Erythroblast (primary cell): Measurements from ENCODE around the gene CCDC68.
"Not testable (repeated sequence)": the region's sequence is repeated elsewhere in the genome, so short reads cannot be mapped to it uniquely, and the experiment has no call there.

Experiments used
- DNase-seq, 2 experiments: peaks; one replicate each; lab custom pipeline; 2025; lab: John Stamatoyannopoulos, UW
- GATA1 ChIP-seq: IDR thresholded peaks from 2 replicates; pipeline ENCODE4 v1.6.1; 2011; ENCODE audit warnings: low read depth, mild to moderate bottlenecking, control low read depth, low read length, moderate library complexity
- POLR2A ChIP-seq: IDR thresholded peaks from 2 replicates; pipeline ENCODE4 v1.6.1; 2011; ENCODE audit warnings: mild to moderate bottlenecking, low read length

Gene CCDC68

GRCh38 chr18:54975598-54975997 lies 16.3 kb upstream of the CCDC68 start:
- DNase-seq: no peak
- TF ChIP-seq POLR2A (no peak), GATA1 (no peak)

GRCh38 chr18:54973046-54973445 lies 13.8 kb upstream of the CCDC68 start:
- TF ChIP-seq GATA1 (no peak), POLR2A (no peak)
- no peak for DNase-seq

- TF ChIP-seq GATA1 (no peak), POLR2A (no peak)
- no peak for DNase-seq
Measured at GRCh38 chr18:54968807-54969206, 9.5 kb upstream of the CCDC68 start.

- not testable (repeated sequence) for DNase-seq
Measured at GRCh38 chr18:54968237-54968636, 9.0 kb upstream of the CCDC68 start.

- no peak for TF ChIP-seq POLR2A
- TF ChIP-seq GATA1: no peak
Measured at GRCh38 chr18:54967786-54968185, 8.5 kb upstream of the CCDC68 start.

GRCh38 chr18:54964741-54965140 lies 5.5 kb upstream of the CCDC68 start:
- TF ChIP-seq POLR2A (no peak), GATA1 (no peak)
- no peak for DNase-seq

More at GRCh38 chr18:54967786-54968185, 8.5 kb upstream of the CCDC68 start:
- DNase-seq: no peak

- no peak for DNase-seq
- no peak for TF ChIP-seq POLR2A
Measured at GRCh38 chr18:54962919-54963645, 3.8 kb upstream of the CCDC68 start.

GRCh38 chr18:54961868-54962267 lies 2.6 kb upstream of the CCDC68 start:
- no peak for TF ChIP-seq POLR2A
- TF ChIP-seq GATA1: no peak
- no peak for DNase-seq

- TF ChIP-seq GATA1: no peak
- no peak for TF ChIP-seq POLR2A
- DNase-seq: no peak
Measured at GRCh38 chr18:54961016-54961423, 1.8 kb upstream of the CCDC68 start.

- peak in 1 of 2 experiments; percentile 17 for DNase-seq
- no peak for TF ChIP-seq POLR2A
- no peak for TF ChIP-seq GATA1
Measured at GRCh38 chr18:54960197-54960596, 936 bp upstream of the CCDC68 start.

- peak; percentile 16 to 36 for DNase-seq
- TF ChIP-seq POLR2A (no peak), GATA1 (no peak)
Measured at GRCh38 chr18:54957996-54958395, 1.3 kb downstream of the CCDC68 start.

- no peak for DNase-seq
- no peak for TF ChIP-seq POLR2A
Measured at GRCh38 chr18:54957296-54957832, 1.9 kb downstream of the CCDC68 start.

- no peak for TF ChIP-seq POLR2A
- TF ChIP-seq GATA1: no peak
- no peak for DNase-seq
Measured at GRCh38 chr18:54956506-54956905, 2.8 kb downstream of the CCDC68 start.

- DNase-seq: no peak
- TF ChIP-seq POLR2A (no peak), GATA1 (no peak)
Measured at GRCh38 chr18:54952026-54952425, 7.2 kb downstream of the CCDC68 start.

- TF ChIP-seq GATA1: no peak
- DNase-seq: peak; percentile 31 to 36
Measured at GRCh38 chr18:54950221-54950620, 9.0 kb downstream of the CCDC68 start.

- no peak for DNase-seq
- TF ChIP-seq GATA1 (no peak), POLR2A (no peak)
Measured at GRCh38 chr18:54949588-54949987, 9.7 kb downstream of the CCDC68 start.
